H1 (cell line): ENCODE data around the gene SMARCC2. TPM values are rescaled to one million over a fixed set of nuclear protein-coding genes. Genes with fewer than 3 reads are reported as not detected.

Source experiments
- CTCF ChIA-PET: fragments of 300-600 bp; sonication (Branson Sonifier 250); formaldehyde crosslinking; loops from one replicate; lab custom pipeline; 2021; ENCODE audit not compliant: partially characterized antibody; lab: Charles Lee
- POLR2A ChIA-PET: fragments of 300-600 bp; sonication (Branson Sonifier 250); formaldehyde crosslinking; loops from one replicate; lab custom pipeline; 2021; ENCODE audit warnings: inconsistent platforms; ENCODE audit not compliant: partially characterized antibody; lab: Charles Lee
- DNase-seq, 2 experiments: peaks; one replicate each; pipeline versions ENCODE4 v3.0.0 to v3.0.0-alpha.2; 2010 to 2022; ENCODE audit warnings: low spot score in 2 of 2, low read depth in 1 of 2, mixed read lengths in 1 of 2
- FAIRE-seq: peaks from 2 replicates; lab custom pipeline; 2011; peaks lifted over from hg19 to GRCh38; lab: Jason Lieb, UNC
- H2AFZ ChIP-seq: 2 replicates; pipeline ENCODE4 v1.8.1; 2012; ENCODE audit warnings: low read length, inconsistent platforms
- H2AK5ac ChIP-seq: 2 replicates; pipeline ENCODE4 v1.6.1; 2013; ENCODE audit warnings: low read depth, low read length
- H2BK120ac ChIP-seq: replicated peaks from 2 replicates; pipeline ENCODE3; 2013; ENCODE audit warnings: low read depth, low read length, inconsistent platforms
- H2BK12ac ChIP-seq: 2 replicates; pipeline ENCODE4 v1.6.1; 2013; ENCODE audit warnings: low read depth, low read length
- H2BK15ac ChIP-seq: 2 replicates; pipeline ENCODE4 v1.6.1; 2013; ENCODE audit warnings: low read length
- H2BK20ac ChIP-seq: 2 replicates; pipeline ENCODE4 v1.6.1; 2013; ENCODE audit warnings: low read length
- H2BK5ac ChIP-seq: 2 replicates; pipeline ENCODE4 v1.6.1; 2013; ENCODE audit warnings: low read depth, low read length
- H3K14ac ChIP-seq: 2 replicates; pipeline ENCODE4 v1.6.1; 2013; ENCODE audit warnings: inconsistent platforms; ENCODE audit not compliant: insufficient read length
- H3K18ac ChIP-seq: 2 replicates; pipeline ENCODE4 v1.6.1; 2013; ENCODE audit warnings: low read length; ENCODE audit errors: extremely low read depth
- H3K23ac ChIP-seq: 2 replicates; pipeline ENCODE4 v1.6.1; 2013; ENCODE audit warnings: inconsistent platforms; ENCODE audit not compliant: insufficient read length
- H3K23me2 ChIP-seq: 2 replicates; pipeline ENCODE4 v1.6.1; 2013; ENCODE audit warnings: low read depth, low read length
- H3K27ac ChIP-seq: 2 replicates; pipeline ENCODE4 v1.6.1; 2011; ENCODE audit warnings: low read depth, low read length, inconsistent platforms
- H3K27me3 ChIP-seq, 4 experiments: replicated peaks in 1 of 4; 1 replicate in 1 of 4; 2 replicates in 3 of 4; pipeline versions ENCODE4 v1.6.1 to v1.8.1; 2011 to 2013; ENCODE audit warnings: low read length in 3 of 4, mild to moderate bottlenecking in 3 of 4, inconsistent platforms in 2 of 4, mixed read lengths in 2 of 4, moderate library complexity in 1 of 4; ENCODE audit not compliant: control insufficient read depth in 3 of 4, insufficient read depth in 3 of 4; ENCODE audit errors: extremely low read depth in 1 of 4
- H3K36me3 ChIP-seq, 4 experiments: 2 replicates each; pipeline versions ENCODE4 v1.6.1 to v1.8.1; 2011 to 2013; ENCODE audit warnings: mild to moderate bottlenecking in 4 of 4, low read length in 3 of 4, moderate library complexity in 2 of 4, control low read depth in 1 of 4, inconsistent platforms in 1 of 4; ENCODE audit not compliant: insufficient read depth in 4 of 4, control insufficient read depth in 2 of 4
- H3K4ac ChIP-seq: replicated peaks from 2 replicates; pipeline ENCODE3; 2013; ENCODE audit warnings: low read length, low read depth, mixed read lengths, inconsistent platforms; ENCODE audit not compliant: insufficient read length
- H3K4me1 ChIP-seq, 4 experiments: replicated peaks in 1 of 4; 1 replicate in 1 of 4; 2 replicates in 3 of 4; pipeline versions ENCODE4 v1.6.1 to v1.8.1; 2011 to 2013; ENCODE audit warnings: low read length in 3 of 4, inconsistent platforms in 2 of 4, mixed read lengths in 1 of 4; ENCODE audit not compliant: insufficient read depth in 4 of 4, control insufficient read depth in 3 of 4
- H3K4me2 ChIP-seq, 2 experiments: 2 replicates each; pipeline versions ENCODE4 v1.6.1 to v1.8.1; 2011 to 2013; ENCODE audit warnings: low read depth in 2 of 2, low read length in 2 of 2, control low read depth in 1 of 2, inconsistent platforms in 1 of 2, mild to moderate bottlenecking in 1 of 2; ENCODE audit not compliant: insufficient read depth in 1 of 2
- H3K4me3 ChIP-seq, 4 experiments: fragments of 200-600, 300-600 bp in 1 of 4; sonication (generic), shearing (Covaris generic), sonication (Bioruptor Twin) in 1 of 4; 2 replicates each; pipeline versions ENCODE4 v1.5.1 to v1.8.1; 2011 to 2016; ENCODE audit warnings: low read length in 4 of 4, low read depth in 3 of 4, control low read depth in 2 of 4, inconsistent platforms in 2 of 4, mild to moderate bottlenecking in 2 of 4, mixed read lengths in 1 of 4, moderate library complexity in 1 of 4; ENCODE audit not compliant: insufficient read depth in 2 of 4; ENCODE audit errors: extremely low read depth in 1 of 4
- H3K56ac ChIP-seq: replicated peaks from 2 replicates; pipeline ENCODE3; 2013; ENCODE audit warnings: low read depth, mild to moderate bottlenecking, mixed read lengths, low read length, inconsistent platforms; ENCODE audit not compliant: insufficient read length
- H3K79me1 ChIP-seq: 2 replicates; pipeline ENCODE4 v1.6.1; 2013; ENCODE audit warnings: low read depth, low read length, control low read depth
- H3K79me2 ChIP-seq, 2 experiments: 2 replicates each; pipeline versions ENCODE4 v1.6.1 to v1.8.1; 2012 to 2013; ENCODE audit warnings: low read length in 2 of 2, mild to moderate bottlenecking in 2 of 2, inconsistent platforms in 1 of 2; ENCODE audit not compliant: insufficient read depth in 2 of 2, control insufficient read depth in 1 of 2
- H3K9ac ChIP-seq, 4 experiments: replicated peaks in 1 of 4; 1 replicate in 1 of 4; 2 replicates in 3 of 4; pipeline versions ENCODE4 v1.6.1 to v1.8.1; 2011 to 2013; ENCODE audit warnings: low read depth in 3 of 4, low read length in 3 of 4, control low read depth in 2 of 4, mild to moderate bottlenecking in 2 of 4, moderate library complexity in 2 of 4, inconsistent platforms in 1 of 4; ENCODE audit errors: extremely low read depth in 1 of 4
- H3K9me3 ChIP-seq, 2 experiments: 2 replicates each; pipeline versions ENCODE4 v1.6.1 to v1.8.1; 2012 to 2013; ENCODE audit warnings: mild to moderate bottlenecking in 2 of 2, moderate library complexity in 2 of 2, control low read depth in 1 of 2, inconsistent platforms in 1 of 2, low read depth in 1 of 2, low read length in 1 of 2, mixed read lengths in 1 of 2; ENCODE audit not compliant: insufficient read depth in 2 of 2
- H4K20me1 ChIP-seq, 2 experiments: replicated peaks in 1 of 2; 2 replicates each; pipeline versions ENCODE3 to v1.8.1; 2011 to 2013; ENCODE audit warnings: inconsistent platforms in 2 of 2, low read length in 2 of 2, mild to moderate bottlenecking in 1 of 2; ENCODE audit not compliant: insufficient read depth in 2 of 2, control insufficient read depth in 1 of 2
- H4K5ac ChIP-seq: 2 replicates; pipeline ENCODE4 v1.6.1; 2013; ENCODE audit warnings: low read length, low read depth, mixed read lengths, inconsistent platforms; ENCODE audit not compliant: insufficient read length
- H4K8ac ChIP-seq: 2 replicates; pipeline ENCODE4 v1.8.0; 2013; ENCODE audit warnings: mild to moderate bottlenecking, moderate library complexity, low read length, inconsistent platforms; ENCODE audit not compliant: insufficient read depth; ENCODE audit errors: extremely low read depth
- H4K91ac ChIP-seq: replicated peaks from 2 replicates; pipeline ENCODE3; 2013; ENCODE audit warnings: low read length, mixed read lengths, inconsistent platforms; ENCODE audit not compliant: insufficient read length
- CBX8 ChIP-seq: fragments of 300-800, 300-1000 bp; sonication (generic); IDR thresholded peaks from 2 replicates; pipeline ENCODE4 v1.7.1; 2016; ENCODE audit warnings: low read depth, low read length, borderline replicate concordance
- WGBS, 2 experiments: shearing (Covaris generic) in 1 of 2; methylation state at CpG; one replicate each; pipeline versions ENCODE4 v1.1.6 to v1.1.7; 2013 to 2015; ENCODE audit warnings: low lambda C conversion rate in 2 of 2, mixed read lengths in 2 of 2, inconsistent platforms in 1 of 2, low coverage in 1 of 2, missing lambda C conversion rate in 1 of 2; ENCODE audit not compliant: insufficient replicate concordance in 2 of 2, insufficient coverage in 1 of 2, insufficient read length in 1 of 2; ENCODE audit errors: extremely low coverage in 1 of 2, missing lambda C conversion rate in 1 of 2; 5-methylcytosine and 5-hydroxymethylcytosine counted together
- polyA plus RNA-seq, 7 experiments: library from polyadenylated mRNA; depleted of rRNA in 3 of 7; stranded (reverse) in 5 of 7; unstranded in 2 of 7; fragments of >200 nt in 5 of 7; fragments of 200-250 nt in 2 of 7; gene quantifications; 1 replicate in 5 of 7; 2 replicates in 1 of 7; 4 replicates in 1 of 7; pipeline versions ENCODE4 v1.2.1 to v1.2.3, GENCODE V29; 2011 to 2013; ENCODE audit warnings: missing spikeins in 2 of 7, mixed read lengths in 2 of 7
- total RNA-seq: library from RNA; stranded (reverse); fragmentation: NEBNext Ultra II Directional; extraction: Animal tissue kit (Norgen Biotek cat#: 25700); gene quantifications from 2 replicates; pipeline ENCODE4 v1.2.1, GENCODE V29; 2021

The SMARCC2 gene
- total and polyA plus RNA-seq, 2 of the 8 experiments (the other 6 are each of a cell fraction or from before 2014, with no cell fraction given) = 33.9 to 78.5 TPM

- POLR2A ChIA-PET = interaction anchor here (1.1 to 15.6 kb wide), 7 partner anchors 8 to 294 kb away, joined by 3 to 656 read pairs (median 7); partner anchors contain the start of genes PA2G4, RNF41, SMARCC2 and TIMELESS
- Histone ChIP-seq H3K4me1 (peaks cover 9 to 21% (median 13%) of the 10 kb centered on the region in 4 experiments), H3K79me2 (peaks cover 3 to 23% of the 10 kb centered on the region in 2 experiments), H3K23me2 (peaks cover 24% of the 10 kb centered on the region), H3K18ac (no peak overlapping the region), H4K91ac (no peak overlapping the region), H4K20me1 (peaks cover 2 to 8% of the 10 kb centered on the region in 2 experiments), H2BK20ac (no peak overlapping the region), H4K5ac (no peak overlapping the region), H3K9ac (no peak overlapping the region), H4K8ac (no peak overlapping the region), H3K14ac (no peak overlapping the region), H3K23ac (no peak overlapping the region), H2BK5ac (no peak overlapping the region), H3K79me1 (peaks cover 3% of the 10 kb centered on the region; the same call in 1 of the 2 replicates), H3K36me3 (peaks cover 6 to 19% (median 9%) of the 10 kb centered on the region in 4 experiments; a peak in 7 of 8 replicates), H3K4me3 (no peak overlapping the region), H3K4me2 (no peak overlapping the region), H3K27ac (no peak overlapping the region), H2BK12ac (no peak overlapping the region), H3K9me3 (no peaks in the 10 kb centered on the region), H2AK5ac (no peak overlapping the region), H2AFZ (no peak overlapping the region), H3K56ac (no peak overlapping the region), H2BK120ac (no peak overlapping the region), H3K4ac (no peak overlapping the region), H2BK15ac (no peak overlapping the region), H3K27me3 (no peaks in the 10 kb centered on the region; a peak in 1 of 7 replicates)
- whole genome bisulfite sequencing, 2 experiments = 94% methylated on average over 5 of the region's 5 CpGs; no CpG with 5 or more reads in 1 of the 2 experiments
- DNase-seq (no peak), FAIRE-seq (no peak)
- CTCF ChIA-PET = interaction anchor here (1.2 to 2.7 kb wide), 5 partner anchors 10 to 44 kb away, joined by 3 to 15 read pairs (median 4); partner anchors contain the start of genes ESYT1 and ZC3H10
- no peak for TF ChIP-seq CBX8
Observed at GRCh38 chr12:56154818-56155217, 34.5 kb downstream of the SMARCC2 start.
